VCaP (cell line): ENCODE measurements around the gene SSBP4.
A peak's percentile ranks its signal among the peaks of the same experiment; 100 is the strongest.
"Not testable (repeated sequence)": the region's sequence is repeated elsewhere in the genome, so short reads cannot be mapped to it uniquely, and the experiment has no call there.

Experiments
- H3K27ac ChIP-seq: fragments of 450-650 bp; 2 replicates; pipeline ENCODE4 v1.5.1; 2017
- CTCF ChIP-seq: fragments of 450-650 bp; conservative IDR thresholded peaks from 2 replicates; pipeline ENCODE4 v1.5.1; 2017; ENCODE audit warnings: mild to moderate bottlenecking, moderate library complexity

Gene SSBP4

DNA sequence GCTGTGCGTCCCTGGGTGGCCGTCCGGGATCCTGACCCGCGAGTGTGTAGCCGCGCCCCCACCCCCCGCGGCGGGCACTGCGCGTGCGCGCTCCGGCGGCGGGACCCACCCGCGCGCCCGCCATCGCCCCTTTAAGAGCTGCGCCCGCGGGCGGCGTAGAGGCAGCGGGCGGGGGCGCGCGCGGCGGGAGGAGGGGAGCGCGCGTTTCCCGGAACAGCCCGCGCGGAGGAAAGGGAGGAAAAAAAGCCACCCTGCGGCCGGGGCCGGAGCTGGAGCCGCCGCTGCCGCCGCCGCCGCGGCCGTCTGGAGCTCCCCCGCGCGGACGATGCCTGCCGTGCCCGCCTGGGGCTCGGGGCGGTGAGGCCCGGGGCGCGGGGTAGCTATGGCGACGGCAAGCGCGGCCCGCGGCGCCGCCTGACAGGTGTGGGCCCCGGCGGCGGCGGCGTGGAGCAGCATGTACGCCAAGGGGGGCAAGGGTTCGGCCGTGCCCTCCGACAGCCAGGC lies at the start of gene SSBP4:
Gene SSBP4, plus strand, starts transcription at position 204 of the 504 bp plus-strand sequence. Its CDS starts 251 bp downstream, at position 455.
- peak within 1 kb of the TSS; percentile 83 for H3K27ac ChIP-seq
- TF ChIP-seq CTCF: peak; percentile 80

DNA sequence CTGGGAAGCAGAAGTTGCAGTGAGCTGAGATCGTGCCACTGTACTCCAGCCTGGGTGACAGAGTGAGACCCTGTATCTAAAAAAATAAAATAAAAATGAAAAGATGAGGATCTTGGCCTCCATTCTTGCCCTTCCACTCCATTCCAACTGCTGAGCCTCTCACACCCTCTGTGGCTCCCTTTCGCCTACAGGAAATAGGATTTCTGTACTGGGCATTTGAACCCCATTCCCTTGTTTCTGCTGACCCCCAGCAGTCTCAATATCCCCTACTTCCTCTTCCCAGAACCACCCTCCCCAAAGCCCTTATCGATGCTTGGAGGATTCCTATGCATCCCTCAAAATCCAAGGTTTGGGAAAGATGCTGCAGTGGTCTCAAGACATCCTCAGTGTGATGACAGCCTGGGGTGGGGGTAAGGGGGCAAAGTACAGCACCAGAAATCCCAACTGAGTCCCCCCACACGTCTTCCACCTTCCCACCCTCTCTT lies 45.7 kb upstream of the SSBP4 start:
- peak overlapping the region; percentile 93 for H3K27ac ChIP-seq

DNA sequence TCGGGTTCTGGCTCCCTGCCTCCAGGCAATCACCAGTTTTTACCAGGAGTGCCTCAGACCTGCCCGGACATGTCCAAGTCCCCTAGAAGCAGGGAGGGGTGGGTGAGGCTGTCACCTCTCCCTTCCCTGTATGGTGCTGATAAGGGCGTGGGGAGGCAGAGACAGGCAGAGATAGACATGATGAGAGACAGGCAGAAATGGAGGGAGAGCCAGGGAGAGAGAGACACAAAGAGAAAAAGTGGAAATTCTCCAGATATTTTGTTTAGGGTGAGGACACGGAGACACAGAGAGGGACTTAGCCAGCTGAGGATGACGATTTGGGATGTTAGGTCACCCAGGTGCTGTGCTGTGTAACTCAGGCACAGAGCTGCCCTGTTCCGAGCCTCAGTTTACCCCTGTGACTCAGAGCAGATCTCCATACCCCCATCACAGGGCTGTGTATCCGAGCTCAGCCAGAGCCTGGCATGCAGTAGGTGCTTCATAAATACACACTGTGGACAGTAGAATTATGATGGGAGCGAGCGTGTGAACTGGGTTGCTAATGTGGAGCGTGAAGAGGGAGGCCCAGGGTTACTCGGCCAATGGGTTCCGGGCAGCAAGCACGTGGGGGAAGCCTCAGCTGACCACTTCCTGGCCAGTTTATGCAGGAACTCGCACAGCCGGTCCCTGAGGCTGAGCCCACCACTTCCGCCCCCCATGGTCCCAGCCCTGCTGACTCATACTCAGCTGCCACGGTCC lies 45.1 kb upstream of the SSBP4 start:
- TF ChIP-seq CTCF: no peak
- peak overlapping the region; percentile 93 for H3K27ac ChIP-seq

More for the DNA sequence above, 45.7 kb upstream of the SSBP4 start:
- TF ChIP-seq CTCF: no peak

- no peak for TF ChIP-seq CTCF
- H3K27ac ChIP-seq: peak overlapping the region; percentile 93
These were observed 42.2 kb upstream of the SSBP4 start for GRCh38 chr19:18377026-18377425.

DNA sequence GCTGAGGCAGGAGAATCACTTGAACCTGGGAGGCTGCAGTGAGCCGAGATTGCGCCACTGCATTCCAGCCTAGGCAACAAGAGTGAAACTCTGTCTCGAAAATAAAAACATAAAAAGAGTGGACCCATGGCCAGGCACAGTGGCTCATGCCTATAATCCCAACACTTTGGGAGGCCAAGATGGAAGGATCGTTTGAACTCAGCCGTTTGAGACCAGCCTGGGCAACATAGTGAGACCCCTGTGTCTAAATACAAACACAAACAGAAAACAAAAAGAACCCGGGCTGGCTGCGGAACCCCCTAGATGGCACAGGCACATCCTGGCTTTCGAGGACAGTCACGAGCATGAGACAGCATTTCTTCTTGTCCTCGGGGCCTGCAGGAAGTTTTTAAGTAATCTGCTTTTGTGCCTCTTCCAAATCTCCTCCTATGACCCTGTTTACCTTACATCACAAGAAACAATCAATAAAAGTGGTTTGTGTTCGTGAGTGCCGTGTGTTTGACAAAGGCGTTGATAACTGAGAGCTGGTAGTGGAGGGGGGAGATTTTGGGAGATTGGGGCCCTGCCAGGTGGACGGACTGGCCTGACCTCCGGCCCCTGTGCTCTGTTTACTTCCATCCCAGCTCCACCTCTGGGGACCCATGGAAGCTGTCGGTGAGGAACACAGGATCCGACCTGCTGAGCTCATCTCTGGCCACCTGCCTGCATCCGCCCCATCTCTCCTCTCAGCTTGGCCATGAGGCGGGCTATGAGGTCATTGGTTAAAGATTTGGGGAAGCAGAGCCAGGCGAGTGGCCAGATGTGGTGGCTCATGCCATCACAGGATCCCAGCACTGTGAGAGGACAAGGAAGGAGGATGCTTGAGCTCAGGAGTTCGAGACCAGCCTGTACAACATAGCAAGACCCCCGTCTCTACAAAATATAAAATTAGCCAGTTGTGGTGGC lies 39.1 kb upstream of the SSBP4 start:
- peak overlapping the region; percentile 93 for H3K27ac ChIP-seq
- no peak for TF ChIP-seq CTCF

DNA sequence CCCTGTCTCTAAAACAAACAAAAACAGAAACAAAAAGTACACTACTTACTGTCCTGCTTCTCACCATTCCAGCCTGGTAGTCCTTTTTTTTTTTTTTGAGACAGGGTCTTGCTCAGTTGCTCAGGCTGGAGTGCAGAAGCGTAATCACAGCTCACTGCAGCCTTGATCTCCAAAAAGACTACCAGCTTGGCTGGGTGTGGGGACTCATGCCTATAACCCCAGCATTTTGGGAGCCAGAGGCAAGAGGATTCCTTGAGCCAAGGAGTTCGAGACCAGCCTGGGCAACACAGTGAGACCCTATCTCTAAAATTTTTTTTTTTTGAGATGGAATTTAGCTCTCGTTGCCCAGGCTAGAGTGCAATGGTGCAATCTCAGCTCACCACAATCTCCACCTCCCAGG lies 38.4 kb upstream of the SSBP4 start:
- TF ChIP-seq CTCF: no peak
- H3K27ac ChIP-seq: peak overlapping the region; percentile 93

- not testable (repeated sequence) for H3K27ac ChIP-seq
These were observed 35.6 kb upstream of the SSBP4 start for GRCh38 chr19:18383622-18384021.
